ENCODE data around the gene ABCG4. TPM values are rescaled to one million over a fixed set of nuclear protein-coding genes. Genes with fewer than 3 reads are reported as not detected.

The ABCG4 gene
- total and polyA plus RNA-seq, 9 of the 15 experiments (the other 6 are each of a cell fraction or from before 2014, with no cell fraction given), result 0.03 to 0.11 (median 0.07) TPM; not detected in 4

DNA sequence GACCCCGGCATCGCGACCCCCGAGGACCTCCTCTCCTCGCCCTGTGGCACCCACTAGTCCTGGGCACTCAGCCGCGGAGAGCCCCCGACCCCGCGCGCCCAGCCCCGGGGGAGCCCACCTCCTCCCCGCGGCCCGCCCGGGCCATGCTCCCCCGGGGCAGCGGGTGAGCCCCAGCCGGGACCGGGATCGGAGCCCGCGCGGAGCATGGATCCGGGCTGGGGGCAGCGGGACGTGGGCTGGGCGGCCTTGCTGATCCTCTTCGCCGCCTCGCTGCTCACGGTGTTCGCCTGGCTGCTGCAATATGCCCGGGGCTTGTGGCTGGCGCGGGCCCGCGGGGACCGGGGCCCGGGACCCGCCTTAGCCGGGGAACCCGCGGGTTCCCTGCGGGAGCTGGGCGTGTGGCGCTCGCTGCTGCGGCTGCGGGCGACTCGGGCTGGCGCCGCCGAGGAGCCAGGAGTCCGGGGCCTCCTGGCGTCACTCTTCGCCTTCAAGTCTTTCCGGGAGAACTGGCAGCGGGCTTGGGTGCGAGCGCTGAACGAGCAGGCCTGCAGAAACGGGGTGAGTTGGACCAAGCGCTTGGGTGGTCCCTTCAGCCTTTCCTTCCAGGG is 41.2 kb upstream of the ABCG4 start:
- H3K27me3 ChIP-seq (ENCODE audit: control insufficient read depth in 2 of 2, insufficient read depth in 2 of 2, low read length in 2 of 2), result no peaks in the 10 kb centered on the region
- peaks cover 39 to 43% of the 10 kb centered on the region in 2 experiments for H3K4me1 ChIP-seq (replicated peaks in 1 of 2; ENCODE audit: control insufficient read depth in 2 of 2, insufficient read depth in 2 of 2, low read length in 2 of 2)
- peak overlapping the region; percentile 83 for H3K27ac ChIP-seq (ENCODE audit: extremely low read depth, low read depth, low read length)
- peaks cover 44% of the 10 kb centered on the region for H3K79me2 ChIP-seq (ENCODE audit: control insufficient read depth, insufficient read depth, low read length)
- in situ Hi-C loops (cut with MboI), result no loop called here
- no TSS peak for BruUV-seq (replicated peaks)
- ChIA-PET POLR2A (interaction anchor here (0.6 to 5.8 kb wide), 17 partner anchors 11 to 267 kb away, joined by 3 to 75 read pairs (median 4); partner anchors contain the start of genes HMBS, RPS25 and TRAPPC4), CTCF (ENCODE audit: low intra/inter-chr PET ratio) (interaction anchor here (1.0 kb wide), 1 partner anchor 216 kb away, joined by 3 read pairs; no protein-coding TSS in a partner anchor)
- H4K20me1 ChIP-seq (replicated peaks; ENCODE audit: control insufficient read depth, insufficient read depth, low read length), result peaks cover 18% of the 10 kb centered on the region
- peaks cover 39% of the 10 kb centered on the region; the same call in 2 of the 3 replicates for H3K36me3 ChIP-seq (ENCODE audit: control insufficient read depth, insufficient read depth, low read length)
- no peaks in the 10 kb centered on the region for H3K9me3 ChIP-seq (replicated peaks; ENCODE audit: control insufficient read depth, insufficient read depth, low read depth, low read length)
- WGBS (ENCODE audit: insufficient coverage, low coverage, missing lambda C conversion rate), result under 1% methylated on average over 40 of the region's 65 CpGs
- peak overlapping the region; percentile 94 for H3K4me3 ChIP-seq
- peak overlapping the region; percentile 99 for H3K4me2 ChIP-seq (ENCODE audit: insufficient read depth, low read length)
- intact Hi-C loops (cut with micrococcal nuclease), result loop anchor here (5.0 kb wide), 1 partner anchor 270 kb away; no protein-coding TSS in a partner anchor
- FAIRE-seq (no peak), ATAC-seq (peak; percentile 33), DNase-seq (ENCODE audit: extremely low read depth in 1 of 4, low spot score in 3 of 4) (peak in 2 of 4 experiments; percentile 16 to 41)
- no peaks in the 10 kb centered on the region for H3K9me1 ChIP-seq (ENCODE audit: control insufficient read depth, insufficient read depth, low read length)
- H3K9ac ChIP-seq (ENCODE audit: insufficient read depth in 1 of 2, low read depth in 2 of 2, low read length in 2 of 2), result peak overlapping the region; percentile 71 to 94
- peak overlapping the region; percentile 64 for H2AFZ ChIP-seq (ENCODE audit: low read depth, low read length)
- TF ChIP-seq CEBPG (CRISPR knock-in tag; IDR thresholded peaks at IDR 0.05), result no peak
- TF ChIP-seq CEBPG (tag; conservative IDR thresholded peaks at IDR 0.05 in 1 of 2, IDR thresholded peaks at IDR 0.05 in 1 of 2), result no peak
- TF ChIP-seq EP300 (IDR thresholded peaks at IDR 0.05; ENCODE audit: low read length), result no peak
- TF ChIP-seq SMAD1 (IDR thresholded peaks at IDR 0.05; ENCODE audit: low read depth, low read length, partially characterized antibody), result no peak
- no peak for TF ChIP-seq CC2D1A (IDR thresholded peaks at IDR 0.05)
- TF ChIP-seq ELF1 (tag; IDR thresholded peaks at IDR 0.05), result no peak
- TF ChIP-seq NBN (IDR thresholded peaks at IDR 0.05; ENCODE audit: low read depth), result no peak
- no peak for TF ChIP-seq ZNF239 (CRISPR knock-in tag; IDR thresholded peaks at IDR 0.05)
- TF ChIP-seq BRD4 (IDR thresholded peaks at IDR 0.05), result no peak
- TF ChIP-seq, protein P1, sequence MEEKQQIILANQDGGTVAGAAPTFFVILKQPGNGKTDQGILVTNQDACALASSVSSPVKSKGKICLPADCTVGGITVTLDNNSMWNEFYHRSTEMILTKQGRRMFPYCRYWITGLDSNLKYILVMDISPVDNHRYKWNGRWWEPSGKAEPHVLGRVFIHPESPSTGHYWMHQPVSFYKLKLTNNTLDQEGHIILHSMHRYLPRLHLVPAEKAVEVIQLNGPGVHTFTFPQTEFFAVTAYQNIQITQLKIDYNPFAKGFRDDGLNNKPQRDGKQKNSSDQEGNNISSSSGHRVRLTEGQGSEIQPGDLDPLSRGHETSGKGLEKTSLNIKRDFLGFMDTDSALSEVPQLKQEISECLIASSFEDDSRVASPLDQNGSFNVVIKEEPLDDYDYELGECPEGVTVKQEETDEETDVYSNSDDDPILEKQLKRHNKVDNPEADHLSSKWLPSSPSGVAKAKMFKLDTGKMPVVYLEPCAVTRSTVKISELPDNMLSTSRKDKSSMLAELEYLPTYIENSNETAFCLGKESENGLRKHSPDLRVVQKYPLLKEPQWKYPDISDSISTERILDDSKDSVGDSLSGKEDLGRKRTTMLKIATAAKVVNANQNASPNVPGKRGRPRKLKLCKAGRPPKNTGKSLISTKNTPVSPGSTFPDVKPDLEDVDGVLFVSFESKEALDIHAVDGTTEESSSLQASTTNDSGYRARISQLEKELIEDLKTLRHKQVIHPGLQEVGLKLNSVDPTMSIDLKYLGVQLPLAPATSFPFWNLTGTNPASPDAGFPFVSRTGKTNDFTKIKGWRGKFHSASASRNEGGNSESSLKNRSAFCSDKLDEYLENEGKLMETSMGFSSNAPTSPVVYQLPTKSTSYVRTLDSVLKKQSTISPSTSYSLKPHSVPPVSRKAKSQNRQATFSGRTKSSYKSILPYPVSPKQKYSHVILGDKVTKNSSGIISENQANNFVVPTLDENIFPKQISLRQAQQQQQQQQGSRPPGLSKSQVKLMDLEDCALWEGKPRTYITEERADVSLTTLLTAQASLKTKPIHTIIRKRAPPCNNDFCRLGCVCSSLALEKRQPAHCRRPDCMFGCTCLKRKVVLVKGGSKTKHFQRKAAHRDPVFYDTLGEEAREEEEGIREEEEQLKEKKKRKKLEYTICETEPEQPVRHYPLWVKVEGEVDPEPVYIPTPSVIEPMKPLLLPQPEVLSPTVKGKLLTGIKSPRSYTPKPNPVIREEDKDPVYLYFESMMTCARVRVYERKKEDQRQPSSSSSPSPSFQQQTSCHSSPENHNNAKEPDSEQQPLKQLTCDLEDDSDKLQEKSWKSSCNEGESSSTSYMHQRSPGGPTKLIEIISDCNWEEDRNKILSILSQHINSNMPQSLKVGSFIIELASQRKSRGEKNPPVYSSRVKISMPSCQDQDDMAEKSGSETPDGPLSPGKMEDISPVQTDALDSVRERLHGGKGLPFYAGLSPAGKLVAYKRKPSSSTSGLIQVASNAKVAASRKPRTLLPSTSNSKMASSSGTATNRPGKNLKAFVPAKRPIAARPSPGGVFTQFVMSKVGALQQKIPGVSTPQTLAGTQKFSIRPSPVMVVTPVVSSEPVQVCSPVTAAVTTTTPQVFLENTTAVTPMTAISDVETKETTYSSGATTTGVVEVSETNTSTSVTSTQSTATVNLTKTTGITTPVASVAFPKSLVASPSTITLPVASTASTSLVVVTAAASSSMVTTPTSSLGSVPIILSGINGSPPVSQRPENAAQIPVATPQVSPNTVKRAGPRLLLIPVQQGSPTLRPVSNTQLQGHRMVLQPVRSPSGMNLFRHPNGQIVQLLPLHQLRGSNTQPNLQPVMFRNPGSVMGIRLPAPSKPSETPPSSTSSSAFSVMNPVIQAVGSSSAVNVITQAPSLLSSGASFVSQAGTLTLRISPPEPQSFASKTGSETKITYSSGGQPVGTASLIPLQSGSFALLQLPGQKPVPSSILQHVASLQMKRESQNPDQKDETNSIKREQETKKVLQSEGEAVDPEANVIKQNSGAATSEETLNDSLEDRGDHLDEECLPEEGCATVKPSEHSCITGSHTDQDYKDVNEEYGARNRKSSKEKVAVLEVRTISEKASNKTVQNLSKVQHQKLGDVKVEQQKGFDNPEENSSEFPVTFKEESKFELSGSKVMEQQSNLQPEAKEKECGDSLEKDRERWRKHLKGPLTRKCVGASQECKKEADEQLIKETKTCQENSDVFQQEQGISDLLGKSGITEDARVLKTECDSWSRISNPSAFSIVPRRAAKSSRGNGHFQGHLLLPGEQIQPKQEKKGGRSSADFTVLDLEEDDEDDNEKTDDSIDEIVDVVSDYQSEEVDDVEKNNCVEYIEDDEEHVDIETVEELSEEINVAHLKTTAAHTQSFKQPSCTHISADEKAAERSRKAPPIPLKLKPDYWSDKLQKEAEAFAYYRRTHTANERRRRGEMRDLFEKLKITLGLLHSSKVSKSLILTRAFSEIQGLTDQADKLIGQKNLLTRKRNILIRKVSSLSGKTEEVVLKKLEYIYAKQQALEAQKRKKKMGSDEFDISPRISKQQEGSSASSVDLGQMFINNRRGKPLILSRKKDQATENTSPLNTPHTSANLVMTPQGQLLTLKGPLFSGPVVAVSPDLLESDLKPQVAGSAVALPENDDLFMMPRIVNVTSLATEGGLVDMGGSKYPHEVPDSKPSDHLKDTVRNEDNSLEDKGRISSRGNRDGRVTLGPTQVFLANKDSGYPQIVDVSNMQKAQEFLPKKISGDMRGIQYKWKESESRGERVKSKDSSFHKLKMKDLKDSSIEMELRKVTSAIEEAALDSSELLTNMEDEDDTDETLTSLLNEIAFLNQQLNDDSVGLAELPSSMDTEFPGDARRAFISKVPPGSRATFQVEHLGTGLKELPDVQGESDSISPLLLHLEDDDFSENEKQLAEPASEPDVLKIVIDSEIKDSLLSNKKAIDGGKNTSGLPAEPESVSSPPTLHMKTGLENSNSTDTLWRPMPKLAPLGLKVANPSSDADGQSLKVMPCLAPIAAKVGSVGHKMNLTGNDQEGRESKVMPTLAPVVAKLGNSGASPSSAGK (IDR thresholded peaks at IDR 0.05), result no peak
- TF ChIP-seq MYC (IDR thresholded peaks at IDR 0.05; ENCODE audit: low read depth, low read length), result no peak
- TF ChIP-seq MYC (CRISPR knock-in tag; IDR thresholded peaks at IDR 0.05; ENCODE audit: borderline replicate concordance, low read depth), result no peak
